ENCODE data around the gene DLG2.

The DLG2 gene

GRCh38 chr11:85089654-85090053, 537.5 kb downstream of the DLG2 start:
- Histone ChIP-seq H3K27ac (replicated peaks) (no peak overlapping the region), H3K4me3 (replicated peaks; ENCODE audit: insufficient read depth, low read length) (no peak overlapping the region), H3K27me3 (ENCODE audit: insufficient read depth, poor library complexity, severe bottlenecking) (no peaks in the 10 kb centered on the region)
- no peak for DNase-seq (ENCODE audit: low read depth in 1 of 2, low spot score in 1 of 2)
- TF ChIP-seq REST (IDR thresholded peaks at IDR 0.05; ENCODE audit: insufficient replicate concordance, low read depth) (no peak), SPI1 (IDR thresholded peaks at IDR 0.05; ENCODE audit: borderline replicate concordance, low read depth) (no peak), GABPA (IDR thresholded peaks at IDR 0.05; ENCODE audit: low read depth) (no peak), POLR2AphosphoS5 (IDR thresholded peaks at IDR 0.05; ENCODE audit: low read depth) (no peak), CTCF (IDR thresholded peaks at IDR 0.05; ENCODE audit: insufficient read depth, low read length) (no peak)

GRCh38 chr11:85088286-85088685, 538.9 kb downstream of the DLG2 start:
- TF ChIP-seq GABPA (IDR thresholded peaks at IDR 0.05; ENCODE audit: low read depth) (no peak), POLR2AphosphoS5 (IDR thresholded peaks at IDR 0.05; ENCODE audit: low read depth) (no peak), SPI1 (IDR thresholded peaks at IDR 0.05; ENCODE audit: borderline replicate concordance, low read depth) (no peak), REST (IDR thresholded peaks at IDR 0.05; ENCODE audit: insufficient replicate concordance, low read depth) (no peak), CTCF (IDR thresholded peaks at IDR 0.05; ENCODE audit: insufficient read depth, low read length) (no peak)
- H3K4me3 ChIP-seq (replicated peaks; ENCODE audit: insufficient read depth, low read length) = no peak overlapping the region

GRCh38 chr11:85086504-85087284, 540.5 kb downstream of the DLG2 start:
- Histone ChIP-seq H3K27me3 (ENCODE audit: insufficient read depth, poor library complexity, severe bottlenecking) (no peaks in the 10 kb centered on the region), H3K27ac (replicated peaks) (no peak overlapping the region), H3K4me3 (replicated peaks; ENCODE audit: insufficient read depth, low read length) (no peak overlapping the region)
- no peak for TF ChIP-seq GABPA (IDR thresholded peaks at IDR 0.05; ENCODE audit: low read depth)
- no peak for TF ChIP-seq SPI1 (IDR thresholded peaks at IDR 0.05; ENCODE audit: borderline replicate concordance, low read depth)
- TF ChIP-seq REST (IDR thresholded peaks at IDR 0.05; ENCODE audit: insufficient replicate concordance, low read depth) = no peak
- TF ChIP-seq POLR2AphosphoS5 (IDR thresholded peaks at IDR 0.05; ENCODE audit: low read depth) = no peak
- TF ChIP-seq CTCF (IDR thresholded peaks at IDR 0.05; ENCODE audit: insufficient read depth, low read length) = no peak
- DNase-seq (ENCODE audit: low read depth in 1 of 2, low spot score in 1 of 2) = no peak

More at GRCh38 chr11:85088286-85088685, 538.9 kb downstream of the DLG2 start:
- Histone ChIP-seq H3K27ac (replicated peaks) (no peak overlapping the region), H3K27me3 (ENCODE audit: insufficient read depth, poor library complexity, severe bottlenecking) (no peaks in the 10 kb centered on the region)
- DNase-seq (ENCODE audit: low read depth in 1 of 2, low spot score in 1 of 2) = no peak
